ENCODE results near the gene PTPRO.

PTPRO gene

GRCh38 chr12:15515010-15515409 is 192.7 kb downstream of the PTPRO start:
- no peak overlapping the region for H3K4me3 ChIP-seq (ENCODE audit: low read depth, low read length)
- no peak for TF ChIP-seq CTCF (IDR thresholded peaks at IDR 0.05; ENCODE audit: low read depth, low read length, missing control alignments)
- in situ Hi-C loops (cut with HindIII; ENCODE audit: low sequenced_read_pairs) = no loop called here
- no peak for DNase-seq (ENCODE audit: low read depth)

DNA sequence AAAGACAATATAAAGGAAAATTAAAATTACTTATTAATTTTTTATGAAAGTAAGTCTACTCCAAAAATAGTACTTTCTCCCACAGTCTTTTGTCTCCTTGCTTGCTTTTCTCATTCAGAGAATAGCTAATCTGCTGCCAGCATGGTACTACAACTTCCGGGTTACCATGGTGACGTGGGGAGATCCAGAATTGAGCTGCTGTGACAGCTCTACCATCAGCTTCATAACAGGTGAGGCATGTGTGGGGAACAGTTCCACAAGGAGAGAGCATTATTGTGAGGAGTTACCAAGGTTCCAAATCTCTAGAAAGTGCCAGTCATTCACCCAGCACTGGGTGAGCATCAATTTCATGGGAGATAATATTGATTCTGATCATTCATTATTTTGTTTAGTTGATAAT is 197.8 kb downstream of the PTPRO start:
- no peak for TF ChIP-seq CTCF (IDR thresholded peaks at IDR 0.05; ENCODE audit: low read depth, low read length, missing control alignments)
- H3K4me3 ChIP-seq (ENCODE audit: low read depth, low read length) = no peak overlapping the region
- no peak for DNase-seq (ENCODE audit: low read depth)
- in situ Hi-C loops (cut with HindIII; ENCODE audit: low sequenced_read_pairs) = no loop called here

GRCh38 chr12:15520844-15521243 is 198.5 kb downstream of the PTPRO start:
- in situ Hi-C loops (cut with HindIII; ENCODE audit: low sequenced_read_pairs) = no loop called here
- TF ChIP-seq CTCF (IDR thresholded peaks at IDR 0.05; ENCODE audit: low read depth, low read length, missing control alignments) = no peak
- H3K4me3 ChIP-seq (ENCODE audit: low read depth, low read length) = no peak overlapping the region
- DNase-seq (ENCODE audit: low read depth) = no peak

- TF ChIP-seq CTCF (IDR thresholded peaks at IDR 0.05; ENCODE audit: low read depth, low read length, missing control alignments) = peak; percentile 46
- peak; percentile 55 for DNase-seq (ENCODE audit: low read depth)
- in situ Hi-C loops (cut with HindIII; ENCODE audit: low sequenced_read_pairs) = no loop called here
- no peak overlapping the region for H3K4me3 ChIP-seq (ENCODE audit: low read depth, low read length)
Observed at GRCh38 chr12:15522574-15523187, 200.4 kb downstream of the PTPRO start.

DNA sequence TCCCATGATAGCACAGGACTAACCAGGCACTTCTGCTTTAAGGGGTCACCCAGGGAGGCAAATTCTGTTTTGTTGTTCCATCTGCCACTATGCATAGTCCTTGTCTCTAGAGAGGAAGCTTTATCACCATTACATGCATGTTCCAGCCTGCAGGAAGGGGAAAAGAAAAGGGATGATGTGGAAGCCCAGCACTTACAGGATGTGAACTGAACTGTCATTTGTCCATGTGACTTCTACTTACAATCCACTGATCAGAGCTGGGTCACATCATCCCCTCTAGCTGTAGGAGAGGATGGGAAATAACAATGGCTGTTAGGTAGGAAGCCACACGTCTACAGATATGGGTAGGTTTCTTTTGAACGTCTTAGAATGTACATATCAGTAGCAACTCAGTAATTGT is 203.1 kb downstream of the PTPRO start:
- no peak overlapping the region for H3K4me3 ChIP-seq (ENCODE audit: low read depth, low read length)
- no peak for DNase-seq (ENCODE audit: low read depth)
- in situ Hi-C loops (cut with HindIII; ENCODE audit: low sequenced_read_pairs) = no loop called here
- TF ChIP-seq CTCF (IDR thresholded peaks at IDR 0.05; ENCODE audit: low read depth, low read length, missing control alignments) = no peak

DNA sequence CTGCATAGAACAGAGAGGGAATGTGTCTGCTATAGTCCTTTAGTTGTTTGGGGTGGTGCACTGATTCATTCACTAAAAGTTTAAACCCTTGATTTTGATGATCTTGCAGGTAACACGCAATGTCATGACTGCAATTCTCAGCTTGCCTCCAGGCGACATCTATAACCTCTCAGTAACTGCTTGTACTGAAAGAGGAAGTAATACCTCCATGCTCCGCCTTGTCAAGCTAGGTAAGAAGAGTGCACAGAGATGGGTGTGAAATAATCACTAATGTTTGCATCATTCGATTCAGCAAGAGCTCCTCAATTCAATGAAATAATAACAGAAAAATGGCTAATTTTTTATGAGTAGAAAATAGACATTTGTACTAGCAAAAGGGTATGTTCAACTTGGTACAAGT is 203.7 kb downstream of the PTPRO start:
- no peak for DNase-seq (ENCODE audit: low read depth)
- TF ChIP-seq CTCF (IDR thresholded peaks at IDR 0.05; ENCODE audit: low read depth, low read length, missing control alignments) = no peak
- no peak overlapping the region for H3K4me3 ChIP-seq (ENCODE audit: low read depth, low read length)
- in situ Hi-C loops (cut with HindIII; ENCODE audit: low sequenced_read_pairs) = no loop called here
